GM23338 (cell line): ENCODE measurements around the gene RFX6. TPM values are rescaled to one million over a fixed set of nuclear protein-coding genes. Genes with fewer than 3 reads are reported as not detected.
A peak's percentile ranks its signal among the peaks of the same experiment; 100 is the strongest.

Source experiments
- ATAC-seq: fragments of 200-7000 bp; cut with Tn5 transposase; 3 replicates; pipeline ENCODE4 v1.9.1; 2020
- DNase-seq: peaks from one replicate; pipeline ENCODE4 v3.0.0-alpha.2; 2015; ENCODE audit warnings: low spot score
- H2AFZ ChIP-seq: fragments of 200-600 bp; sonication (generic); 2 replicates; pipeline ENCODE4 v1.8.0; 2016; ENCODE audit warnings: antibody characterized with exemption, mild to moderate bottlenecking, moderate library complexity
- H3F3A ChIP-seq: fragments of 200-600 bp; sonication (generic); replicated peaks from 2 replicates; pipeline ENCODE4 v1.8.0; 2017; ENCODE audit warnings: antibody characterized with exemption, mixed run types, low read depth
- H3K27ac ChIP-seq: fragments of 200-600 bp; sonication (generic); 2 replicates; pipeline ENCODE4 v1.6.1; 2016; ENCODE audit warnings: low read depth
- H3K27me3 ChIP-seq: fragments of 200-600 bp; sonication (generic); 2 replicates; pipeline ENCODE4 v1.8.0; 2016; ENCODE audit warnings: mild to moderate bottlenecking, mixed run types, moderate library complexity; ENCODE audit not compliant: insufficient read depth
- H3K36me3 ChIP-seq: fragments of 200-600 bp; sonication (generic); 2 replicates; pipeline ENCODE4 v1.8.0; 2016; ENCODE audit warnings: mild to moderate bottlenecking; ENCODE audit not compliant: insufficient read depth
- H3K4me1 ChIP-seq: fragments of 200-600 bp; sonication (generic); 2 replicates; pipeline ENCODE4 v1.8.0; 2016; ENCODE audit warnings: mild to moderate bottlenecking, moderate library complexity; ENCODE audit not compliant: insufficient read depth
- H3K4me2 ChIP-seq: fragments of 200-600 bp; sonication (generic); 2 replicates; pipeline ENCODE4 v1.7.1; 2017; ENCODE audit warnings: mixed run types
- H3K4me3 ChIP-seq: fragments of 200-600 bp; sonication (generic); 2 replicates; pipeline ENCODE4 v1.6.1; 2016; ENCODE audit warnings: mixed run types
- H3K79me2 ChIP-seq: fragments of 200-600 bp; sonication (generic); replicated peaks from 2 replicates; pipeline ENCODE4 v1.8.0; 2017; ENCODE audit warnings: mild to moderate bottlenecking; ENCODE audit not compliant: insufficient read depth
- H3K9me2 ChIP-seq: fragments of 200-600 bp; sonication (generic); 2 replicates; pipeline ENCODE4 v1.8.0; 2017; ENCODE audit not compliant: insufficient read depth
- H4K20me1 ChIP-seq: fragments of 200-600 bp; sonication (generic); replicated peaks from 2 replicates; pipeline ENCODE4 v1.8.0; 2017; ENCODE audit warnings: mild to moderate bottlenecking; ENCODE audit not compliant: insufficient read depth
- H3K27ac Mint-ChIP-seq: 2 replicates; pipeline ENCODE4 v1.8.0; 2020; ENCODE audit warnings: inconsistent platforms, mild to moderate bottlenecking, moderate library complexity, mixed read lengths
- H3K27me3 Mint-ChIP-seq: 3 replicates; pipeline ENCODE4 v1.8.0; 2022; ENCODE audit warnings: low read depth, mild to moderate bottlenecking, moderate library complexity, mixed read lengths, inconsistent platforms; ENCODE audit not compliant: insufficient read depth, poor library complexity
- H3K36me3 Mint-ChIP-seq: 3 replicates; pipeline ENCODE4 v1.8.0; 2021; ENCODE audit warnings: low read depth, mild to moderate bottlenecking, inconsistent platforms, moderate library complexity, mixed read lengths
- H3K4me1 Mint-ChIP-seq: 3 replicates; pipeline ENCODE4 v1.8.0; 2020; ENCODE audit warnings: mild to moderate bottlenecking, inconsistent platforms, mixed read lengths
- H3K4me3 Mint-ChIP-seq: 3 replicates; pipeline ENCODE4 v1.8.0; 2021; ENCODE audit warnings: moderate library complexity, mild to moderate bottlenecking, inconsistent platforms, mixed read lengths
- H3K9me3 Mint-ChIP-seq: 3 replicates; pipeline ENCODE4 v1.8.0; 2020; ENCODE audit warnings: moderate library complexity, mild to moderate bottlenecking, inconsistent platforms, mixed read lengths
- CREB1 ChIP-seq: fragments of 250-450 bp; sonication (Bioruptor Pico); IDR thresholded peaks from 2 replicates; pipeline ENCODE4 v1.5.0; 2020; ENCODE audit warnings: low read depth, mild to moderate bottlenecking, moderate library complexity
- CTCF ChIP-seq, 2 experiments: fragments of 200-600 bp in 1 of 2; sonication (generic) in 1 of 2; conservative IDR thresholded peaks; 2 replicates each; pipeline versions ENCODE4 v1.5.1 to v1.6.1; 2016 to 2017; ENCODE audit warnings: antibody characterized with exemption in 2 of 2, low read depth in 2 of 2, mild to moderate bottlenecking in 2 of 2, moderate library complexity in 1 of 2
- EZH2 ChIP-seq: fragments of 200-600 bp; sonication (generic); IDR thresholded peaks from one replicate; pipeline ENCODE4 v1.8.0; 2017; ENCODE audit warnings: antibody characterized with exemption, mild to moderate bottlenecking, low read depth; ENCODE audit not compliant: unreplicated experiment
- EZH2phosphoT487 ChIP-seq: fragments of 200-600 bp; sonication (generic); IDR thresholded peaks from one replicate; pipeline ENCODE4 v1.8.1; 2018; ENCODE audit warnings: antibody characterized with exemption; ENCODE audit not compliant: unreplicated experiment
- JUNB ChIP-seq: IDR thresholded peaks from one replicate; pipeline ENCODE4 v1.6.1; 2016; ENCODE audit warnings: antibody characterized with exemption; ENCODE audit not compliant: unreplicated experiment
- NANOG ChIP-seq: IDR thresholded peaks from 2 replicates; pipeline ENCODE4 v1.6.1; 2016; ENCODE audit warnings: antibody characterized with exemption, borderline replicate concordance
- POLR2AphosphoS5 ChIP-seq: IDR thresholded peaks from 2 replicates; pipeline ENCODE4 v1.6.1; 2016; ENCODE audit warnings: antibody characterized with exemption, low read depth
- STAT1 ChIP-seq: IDR thresholded peaks from one replicate; pipeline ENCODE4 v1.6.1; 2016; ENCODE audit warnings: antibody characterized with exemption; ENCODE audit not compliant: unreplicated experiment
- ZNF114 ChIP-seq: fragments of 250-450 bp; sonication (Bioruptor Pico); IDR thresholded peaks from 2 replicates; pipeline ENCODE4 v1.5.0; 2020; ENCODE audit warnings: mild to moderate bottlenecking, moderate library complexity
- ZNF331 ChIP-seq: fragments of 250-450 bp; sonication (Bioruptor Pico); IDR thresholded peaks from 2 replicates; pipeline ENCODE4 v1.5.0; 2020; ENCODE audit warnings: low read depth, mild to moderate bottlenecking, moderate library complexity
- ZNF462 ChIP-seq: fragments of 250-450 bp; sonication (Bioruptor Pico); IDR thresholded peaks from 2 replicates; pipeline ENCODE4 v1.5.0; 2020; ENCODE audit warnings: mild to moderate bottlenecking, moderate library complexity
- polyA plus RNA-seq: library from polyadenylated mRNA; unstranded; fragments of >200 nt; fragmentation: Nextera tagmentation; extraction: Ambion mirVana; gene quantifications from 2 replicates; pipeline ENCODE4 v1.2.1, GENCODE V29; 2016
- total RNA-seq: library from RNA; depleted of rRNA; stranded (reverse); fragments of >200 nt; shearing (Covaris generic); gene quantifications from 2 replicates; pipeline ENCODE4 v1.2.3, GENCODE V29; 2014
- TF ChIP-seq, protein P1 (sequence below): IDR thresholded peaks from one replicate; pipeline ENCODE4 v1.6.1; 2018; ENCODE audit warnings: antibody characterized with exemption; ENCODE audit not compliant: unreplicated experiment
- TF ChIP-seq, protein P2 (sequence below): IDR thresholded peaks from 2 replicates; pipeline ENCODE4 v1.6.1; 2016; ENCODE audit warnings: antibody characterized with exemption

The RFX6 gene
- total and polyA plus RNA-seq, 2 experiments from 2014 or later = 0.35 TPM; not detected in 1

- Histone ChIP-seq H3K4me2 (no peak overlapping the region), H2AFZ (no peak overlapping the region), H3K79me2 (no peaks in the 10 kb centered on the region), H3K27me3 (no peaks in the 10 kb centered on the region), H3K4me3 (no peak overlapping the region), H3K27ac (no peak overlapping the region), H3K36me3 (peaks cover 18% of the 10 kb centered on the region; the same call in 1 of the 2 replicates), H3K9me2 (no peaks in the 10 kb centered on the region), H4K20me1 (no peaks in the 10 kb centered on the region), H3K4me1 (no peaks in the 10 kb centered on the region), H3F3A (no peaks in the 10 kb centered on the region)
- no peak overlapping the region for H3K4me3 Mint-ChIP-seq
- H3K4me1 Mint-ChIP-seq = no peaks in the 10 kb centered on the region
- peaks cover 46% of the 10 kb centered on the region for H3K9me3 Mint-ChIP-seq
- ATAC-seq = no peak
- DNase-seq = peak; percentile 29
- peaks cover 23% of the 10 kb centered on the region; the same call in 2 of the 3 replicates for H3K36me3 Mint-ChIP-seq
- H3K27me3 Mint-ChIP-seq = peaks cover 2% of the 10 kb centered on the region
- no peak overlapping the region for H3K27ac Mint-ChIP-seq
- TF ChIP-seq EZH2 (no peak), STAT1 (no peak), ZNF114 (no peak), JUNB (no peak), NANOG (no peak), ZNF462 (no peak), CTCF (conservative IDR thresholded peaks at IDR 0.05; ENCODE audit: low read depth in 2 of 2) (no peak), ZNF331 (no peak), EZH2phosphoT487 (no peak), CREB1 (CRISPR knock-in tag) (no peak), POLR2AphosphoS5 (no peak)
- TF ChIP-seq, protein P1, sequence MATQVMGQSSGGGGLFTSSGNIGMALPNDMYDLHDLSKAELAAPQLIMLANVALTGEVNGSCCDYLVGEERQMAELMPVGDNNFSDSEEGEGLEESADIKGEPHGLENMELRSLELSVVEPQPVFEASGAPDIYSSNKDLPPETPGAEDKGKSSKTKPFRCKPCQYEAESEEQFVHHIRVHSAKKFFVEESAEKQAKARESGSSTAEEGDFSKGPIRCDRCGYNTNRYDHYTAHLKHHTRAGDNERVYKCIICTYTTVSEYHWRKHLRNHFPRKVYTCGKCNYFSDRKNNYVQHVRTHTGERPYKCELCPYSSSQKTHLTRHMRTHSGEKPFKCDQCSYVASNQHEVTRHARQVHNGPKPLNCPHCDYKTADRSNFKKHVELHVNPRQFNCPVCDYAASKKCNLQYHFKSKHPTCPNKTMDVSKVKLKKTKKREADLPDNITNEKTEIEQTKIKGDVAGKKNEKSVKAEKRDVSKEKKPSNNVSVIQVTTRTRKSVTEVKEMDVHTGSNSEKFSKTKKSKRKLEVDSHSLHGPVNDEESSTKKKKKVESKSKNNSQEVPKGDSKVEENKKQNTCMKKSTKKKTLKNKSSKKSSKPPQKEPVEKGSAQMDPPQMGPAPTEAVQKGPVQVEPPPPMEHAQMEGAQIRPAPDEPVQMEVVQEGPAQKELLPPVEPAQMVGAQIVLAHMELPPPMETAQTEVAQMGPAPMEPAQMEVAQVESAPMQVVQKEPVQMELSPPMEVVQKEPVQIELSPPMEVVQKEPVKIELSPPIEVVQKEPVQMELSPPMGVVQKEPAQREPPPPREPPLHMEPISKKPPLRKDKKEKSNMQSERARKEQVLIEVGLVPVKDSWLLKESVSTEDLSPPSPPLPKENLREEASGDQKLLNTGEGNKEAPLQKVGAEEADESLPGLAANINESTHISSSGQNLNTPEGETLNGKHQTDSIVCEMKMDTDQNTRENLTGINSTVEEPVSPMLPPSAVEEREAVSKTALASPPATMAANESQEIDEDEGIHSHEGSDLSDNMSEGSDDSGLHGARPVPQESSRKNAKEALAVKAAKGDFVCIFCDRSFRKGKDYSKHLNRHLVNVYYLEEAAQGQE = no peak
- TF ChIP-seq, protein P2, sequence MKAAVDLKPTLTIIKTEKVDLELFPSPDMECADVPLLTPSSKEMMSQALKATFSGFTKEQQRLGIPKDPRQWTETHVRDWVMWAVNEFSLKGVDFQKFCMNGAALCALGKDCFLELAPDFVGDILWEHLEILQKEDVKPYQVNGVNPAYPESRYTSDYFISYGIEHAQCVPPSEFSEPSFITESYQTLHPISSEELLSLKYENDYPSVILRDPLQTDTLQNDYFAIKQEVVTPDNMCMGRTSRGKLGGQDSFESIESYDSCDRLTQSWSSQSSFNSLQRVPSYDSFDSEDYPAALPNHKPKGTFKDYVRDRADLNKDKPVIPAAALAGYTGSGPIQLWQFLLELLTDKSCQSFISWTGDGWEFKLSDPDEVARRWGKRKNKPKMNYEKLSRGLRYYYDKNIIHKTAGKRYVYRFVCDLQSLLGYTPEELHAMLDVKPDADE = no peak
Observed at GRCh38 chr6:116859264-116859663, 17.8 kb upstream of the RFX6 start.
